Erythroblast (primary cell): ENCODE results near the gene TEDC2.

Experiments used
- GATA1 ChIP-seq: IDR thresholded peaks from 2 replicates; pipeline ENCODE4 v1.6.1; 2011; ENCODE audit warnings: low read depth, mild to moderate bottlenecking, control low read depth, low read length, moderate library complexity
- POLR2A ChIP-seq: IDR thresholded peaks from 2 replicates; pipeline ENCODE4 v1.6.1; 2011; ENCODE audit warnings: mild to moderate bottlenecking, low read length

DNA sequence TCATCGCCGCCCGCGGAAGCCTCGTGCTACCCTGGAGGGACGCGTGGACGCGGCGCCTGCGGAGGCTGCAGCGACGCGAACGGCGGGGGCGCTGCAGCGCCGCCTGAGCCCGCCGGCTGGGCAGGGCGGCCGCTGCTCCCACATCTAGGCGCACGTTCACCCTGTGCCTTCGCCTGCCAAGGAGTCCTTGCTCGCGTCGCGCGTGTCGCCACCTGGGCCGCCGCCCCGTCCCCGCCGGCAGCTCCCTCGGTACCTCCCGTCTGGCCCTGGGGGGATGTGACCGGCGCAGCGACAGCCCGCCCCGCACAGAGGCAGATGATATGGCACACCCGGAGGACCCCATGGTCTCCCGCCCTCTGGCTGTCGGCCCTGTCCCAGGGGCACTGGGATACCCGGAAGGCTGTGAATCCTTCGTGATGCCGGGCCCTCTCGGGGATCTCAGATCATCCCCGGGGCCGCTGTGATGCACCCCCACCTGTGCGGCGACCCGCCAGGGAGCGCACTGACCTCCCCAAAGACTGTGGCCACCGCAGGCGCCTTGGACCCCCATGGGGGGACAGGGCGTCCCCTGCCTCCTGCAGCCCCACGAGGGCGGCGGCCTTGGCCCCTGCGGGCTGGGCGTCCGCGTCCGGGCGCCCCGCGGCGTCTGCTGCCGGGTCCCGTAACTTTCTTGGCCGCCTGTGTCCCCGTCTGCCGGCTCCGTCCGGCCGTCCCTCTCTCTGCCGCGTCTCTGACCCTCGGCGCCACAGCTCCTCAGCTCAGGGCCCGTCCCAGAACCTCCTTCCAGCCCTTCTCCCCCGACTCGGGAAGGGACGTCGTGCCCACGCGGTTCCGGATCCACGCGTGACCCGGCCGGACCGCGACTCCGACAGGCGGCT, 14.3 kb downstream of the TEDC2 start:
- TF ChIP-seq POLR2A = peak; percentile 45
- no peak for TF ChIP-seq GATA1
